ENCODE measurements around the gene CXADR. TPM values are rescaled to one million over a fixed set of nuclear protein-coding genes. Genes with fewer than 3 reads are reported as not detected.

Gene CXADR
- total and polyA plus RNA-seq, 9 of the 15 experiments (the other 6 are each of a cell fraction or from before 2014, with no cell fraction given): 0.01 to 0.41 (median 0.14) TPM

GRCh38 chr21:17526776-17527175 lies 13.9 kb downstream of the CXADR start (continued):
- no peak for TF ChIP-seq PBX2 (CRISPR knock-in tag; IDR thresholded peaks at IDR 0.05; ENCODE audit: low read depth)
- no peak for TF ChIP-seq PBX2 (tag; conservative IDR thresholded peaks at IDR 0.05; ENCODE audit: low read depth)
- TF ChIP-seq CCAR2 (IDR thresholded peaks at IDR 0.05; ENCODE audit: low read depth, low read length): no peak
- no peak for TF ChIP-seq YBX1 (IDR thresholded peaks at IDR 0.05)
- TF ChIP-seq CHD4 (IDR thresholded peaks at IDR 0.05; ENCODE audit: insufficient read depth, insufficient replicate concordance, low read depth, low read length, poor library complexity, severe bottlenecking): no peak
- no peak for TF ChIP-seq CBFA2T3 (IDR thresholded peaks at IDR 0.05)
- TF ChIP-seq RCOR1 (IDR thresholded peaks at IDR 0.05; ENCODE audit: borderline replicate concordance in 1 of 2, low read depth in 2 of 2, low read length in 2 of 2): no peak
- TF ChIP-seq MBD2 (IDR thresholded peaks at IDR 0.05; ENCODE audit: borderline replicate concordance, low read depth): no peak
- TF ChIP-seq RBM34 (IDR thresholded peaks at IDR 0.05; ENCODE audit: borderline replicate concordance, insufficient read depth, low read length): no peak
- no peak for TF ChIP-seq REST (IDR thresholded peaks at IDR 0.05; ENCODE audit: borderline replicate concordance)
- no peak for TF ChIP-seq REST (CRISPR knock-in tag; IDR thresholded peaks at IDR 0.05; ENCODE audit: low read depth)

Data from K562 (cell line).